Psoas muscle (tissue), 8 donors: ENCODE data around the gene SLCO3A1. TPM values are rescaled to one million over a fixed set of nuclear protein-coding genes. Genes with fewer than 3 reads are reported as not detected.

Experiments used
- ATAC-seq, 4 donors: fragments of 200-7000 bp; cut with Tn5 transposase; one replicate each; pipeline ENCODE4 v1.9.1; 2020; ENCODE audit warnings: moderate library complexity in 3 of 4, mild to moderate bottlenecking in 2 of 4
- DNase-seq, 2 donors: peaks; one replicate each; pipeline ENCODE4 v3.0.0-alpha.2; 2020
- H3K27ac ChIP-seq: fragments of 200-600 bp; one replicate; pipeline ENCODE4 v1.8.0; 2022
- H3K27me3 ChIP-seq, 3 donors: fragments of 200-600 bp in 1 of 3; one replicate each; pipeline versions ENCODE4 v1.6.1 to v1.8.0; 2013 to 2022; ENCODE audit warnings: low read length in 2 of 3, mild to moderate bottlenecking in 2 of 3, moderate library complexity in 1 of 3; ENCODE audit not compliant: insufficient read depth in 3 of 3
- H3K36me3 ChIP-seq, 2 donors: fragments of 200-600 bp in 1 of 2; one replicate each; pipeline versions ENCODE4 v1.6.1 to v1.8.0; 2013 to 2022; ENCODE audit warnings: low read depth in 1 of 2, mild to moderate bottlenecking in 1 of 2, moderate library complexity in 1 of 2; ENCODE audit not compliant: insufficient read depth in 1 of 2
- H3K4me1 ChIP-seq: fragments of 200-600 bp; one replicate; pipeline ENCODE4 v1.8.0; 2022
- H3K4me3 ChIP-seq: fragments of 200-600 bp; one replicate; pipeline ENCODE4 v1.8.0; 2022; ENCODE audit warnings: mild to moderate bottlenecking
- H3K9me3 ChIP-seq: fragments of 200-600 bp; one replicate; pipeline ENCODE4 v1.8.0; 2022
- CTCF ChIP-seq: fragments of 200-600 bp; IDR thresholded peaks from one replicate; pipeline ENCODE4 v1.8.0; 2022; ENCODE audit warnings: antibody characterized with exemption
- WGBS, 3 donors: extraction: QIAGEN DNeasy Blood & Tissue Kit; methylation state at CpG; one replicate each; pipeline versions ENCODE4 v1.1.6 to v1.1.7; 2013; 5-methylcytosine and 5-hydroxymethylcytosine counted together
- intact Hi-C, 2 donors: fragments of 100-400 bp; cut with DNase I; formaldehyde crosslinking; loops; one replicate each; pipeline versions ENCODE4 v1.11.0 to v1.14.2; 2022
- polyA plus RNA-seq, 3 donors: library from polyadenylated mRNA; stranded (reverse); fragments of 200-250 nt; gene quantifications; one replicate each; pipeline ENCODE4 v1.2.3, GENCODE V29; 2013
- total RNA-seq, 4 donors: library from RNA; stranded (reverse); fragmentation: NEBNext Ultra II Directional in 2 of 4; extraction: Animal tissue kit (Norgen Biotek cat#: 25700) in 2 of 4; gene quantifications; one replicate each; pipeline versions ENCODE4 v1.2.1 to v1.2.4, GENCODE V29; 2021 to 2023
- donor health status: healthy with polysubstance abuse.
- donor health status: DM: no; HTN: no; CAD: no; lungs with moderate emphysema.
- donor health status: Bipolar disorder and iron deficiency.
- donor health status: healthy.
- donor health status: DM: yes; HTN: yes; CAD: no.
- donor health status: DM: no; HTN: no; CAD: no.
- donor health status: DM: no; HTN: no; CAD: no.
- donor health status: DM: yes; HTN: yes; CAD: no.

SLCO3A1 gene
- total and polyA plus RNA-seq, 7 donors, result 3.5 to 10.3 (median 9.4) TPM

GRCh38 chr15:91985297-91985696 lies 131.8 kb downstream of the SLCO3A1 start:
- Histone ChIP-seq H3K27me3 (no peaks in the 10 kb centered on the region), H3K4me3 (no peak overlapping the region), H3K27ac (no peak overlapping the region), H3K4me1 (peaks cover 3% of the 10 kb centered on the region), H3K9me3 (no peaks in the 10 kb centered on the region), H3K36me3 (no peaks in the 10 kb centered on the region)
- ATAC-seq (no peak), DNase-seq (no peak)
- TF ChIP-seq CTCF, result no peak
- intact Hi-C loops, result no loop called here
- WGBS, 3 donors, result 92 to 95% (median 93%) methylated on average over 7 of the region's 7 CpGs

- H3K4me1 ChIP-seq, result no peaks in the 10 kb centered on the region
- H3K9me3 ChIP-seq, result no peaks in the 10 kb centered on the region
- H3K27ac ChIP-seq, result no peak overlapping the region
- 91 to 94% (median 92%) methylated on average over 11 of the region's 11 CpGs for WGBS, 3 donors
- H3K36me3 ChIP-seq, result no peaks in the 10 kb centered on the region
- H3K27me3 ChIP-seq, result no peaks in the 10 kb centered on the region
- no peak overlapping the region for H3K4me3 ChIP-seq
- TF ChIP-seq CTCF, result no peak
- DNase-seq, result no peak
- ATAC-seq, result no peak
- intact Hi-C loops, result no loop called here
Measured at GRCh38 chr15:91988071-91988470, 134.6 kb downstream of the SLCO3A1 start.

DNA sequence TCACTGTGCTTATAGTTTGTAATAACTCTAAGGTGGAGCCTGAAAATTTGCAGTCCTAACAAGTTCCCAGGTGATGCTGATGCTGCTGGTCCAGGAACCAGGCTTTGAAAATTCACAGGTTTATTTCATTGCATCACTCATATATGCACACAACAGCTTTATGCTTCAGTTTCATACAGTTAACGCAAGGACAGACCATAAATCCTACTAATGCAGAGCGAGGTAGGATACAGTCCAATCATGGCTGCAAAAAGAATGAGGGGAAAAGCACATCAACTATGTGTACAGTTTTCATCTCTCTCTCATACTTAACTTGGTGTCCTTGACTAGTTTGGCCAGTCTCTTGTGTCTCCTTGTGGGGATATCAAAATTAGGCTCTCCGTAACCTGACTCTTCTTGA lies 135.1 kb downstream of the SLCO3A1 start:
- ATAC-seq, result no peak
- Histone ChIP-seq H3K4me3 (no peak overlapping the region), H3K27ac (no peak overlapping the region), H3K4me1 (no peaks in the 10 kb centered on the region), H3K36me3 (no peaks in the 10 kb centered on the region), H3K9me3 (no peaks in the 10 kb centered on the region), H3K27me3 (no peaks in the 10 kb centered on the region)
- DNase-seq, result no peak
- no peak for TF ChIP-seq CTCF
- WGBS, 3 donors, result 88 to 93% (median 88%) methylated on average over 3 of the region's 3 CpGs
- intact Hi-C loops, result no loop called here

GRCh38 chr15:91989821-91990220 lies 136.3 kb downstream of the SLCO3A1 start:
- Histone ChIP-seq H3K36me3 (no peaks in the 10 kb centered on the region), H3K27me3 (no peaks in the 10 kb centered on the region), H3K9me3 (no peaks in the 10 kb centered on the region), H3K27ac (no peak overlapping the region), H3K4me3 (no peak overlapping the region), H3K4me1 (no peaks in the 10 kb centered on the region)
- WGBS, 3 donors, result 93 to 95% (median 94%) methylated on average over 4 of the region's 4 CpGs
- DNase-seq, result no peak
- no peak for TF ChIP-seq CTCF
- no peak for ATAC-seq
- intact Hi-C loops, result no loop called here

DNA sequence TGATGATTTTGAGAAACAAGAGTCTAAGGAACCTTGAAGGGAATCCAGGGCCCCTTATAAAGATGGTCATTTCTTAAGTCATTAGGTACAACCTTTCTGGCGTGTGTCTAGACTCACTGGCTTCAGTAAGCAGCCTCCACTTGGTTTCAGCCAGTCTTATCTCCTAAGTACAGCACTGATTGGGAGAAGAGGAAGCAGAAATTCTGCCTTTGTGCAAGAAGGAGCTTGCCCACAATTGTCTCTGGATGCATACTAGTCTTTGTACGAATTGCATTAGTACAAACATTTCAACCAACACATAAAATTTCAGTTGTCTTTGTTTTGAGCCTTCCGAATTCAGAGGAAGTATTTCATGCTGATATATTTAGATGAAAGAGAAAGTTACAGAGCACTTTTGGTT lies 139.4 kb downstream of the SLCO3A1 start:
- no peak for ATAC-seq
- 81 to 87% (median 86%) methylated on average over 3 of the region's 3 CpGs for WGBS, 3 donors
- no peak for DNase-seq
- Histone ChIP-seq H3K4me3 (no peak overlapping the region), H3K27me3 (no peaks in the 10 kb centered on the region), H3K4me1 (no peaks in the 10 kb centered on the region), H3K27ac (no peak overlapping the region), H3K9me3 (no peaks in the 10 kb centered on the region), H3K36me3 (no peaks in the 10 kb centered on the region)
- TF ChIP-seq CTCF, result no peak
- intact Hi-C loops, result no loop called here
